Gastrocnemius medialis (tissue), 4 donors: ENCODE measurements around the gene SLC6A1. TPM values are rescaled to one million over a fixed set of nuclear protein-coding genes. Genes with fewer than 3 reads are reported as not detected.
A peak's percentile ranks its signal among the peaks of the same experiment; 100 is the strongest.

Experiments
- ATAC-seq, 2 donors: fragments of 150-250 bp; one replicate each; pipeline ENCODE4 v1.9.1; 2016
- DNase-seq, 2 donors: peaks; one replicate each; pipeline ENCODE4 v3.0.0-alpha.2; 2019
- H3K27ac ChIP-seq, 4 donors: fragments of 200-600 bp; sonication (generic); 1 replicate in 1 of 4; 2 replicates in 3 of 4; pipeline ENCODE4 v1.5.1; 2016 to 2018; ENCODE audit warnings: mild to moderate bottlenecking in 2 of 4, moderate library complexity in 1 of 4
- H3K27me3 ChIP-seq, 3 donors: fragments of 200-600 bp; sonication (generic) in 2 of 3; 1 replicate in 1 of 3; 2 replicates in 2 of 3; pipeline versions ENCODE4 v1.5.1 to v1.6.0; 2016 to 2019; ENCODE audit warnings: mild to moderate bottlenecking in 1 of 3, moderate library complexity in 1 of 3
- H3K36me3 ChIP-seq, 2 donors: fragments of 200-600 bp; sonication (generic) in 1 of 2; one replicate each; pipeline ENCODE4 v1.5.1; 2017 to 2018
- H3K4me1 ChIP-seq, 2 donors: fragments of 200-600 bp; sonication (generic) in 1 of 2; one replicate each; pipeline ENCODE4 v1.5.1; 2016 to 2017; ENCODE audit warnings: mild to moderate bottlenecking in 2 of 2
- H3K4me3 ChIP-seq, 4 donors: fragments of 200-600 bp; sonication (generic) in 3 of 4; 1 replicate in 1 of 4; 2 replicates in 3 of 4; pipeline ENCODE4 v1.5.1; 2016 to 2019; ENCODE audit warnings: mild to moderate bottlenecking in 2 of 4
- H3K9me3 ChIP-seq, 3 donors: fragments of 200-600 bp; sonication (generic) in 2 of 3; 1 replicate in 1 of 3; 2 replicates in 2 of 3; pipeline ENCODE4 v1.5.1; 2016 to 2019
- POLR2A ChIP-seq, 2 donors: fragments of 450-650 bp; IDR thresholded peaks; one replicate each; pipeline ENCODE4 v1.6.1; 2017; ENCODE audit warnings: antibody characterized with exemption in 2 of 2, mild to moderate bottlenecking in 2 of 2, moderate library complexity in 2 of 2
- in situ Hi-C, 4 donors: fragments of 200-750 bp; cut with MboI; loops; one replicate each; pipeline versions ENCODE4 v1.15.0 to v1.8.0; 2017; ENCODE audit warnings: low sequenced_read_pairs in 4 of 4
- intact Hi-C: fragments of 100-400 bp; cut with DNase I; formaldehyde crosslinking; loops from one replicate; pipeline ENCODE4 v1.15.1; 2023; ENCODE audit warnings: low total_unique reads
- total RNA-seq, 4 donors: library from RNA; depleted of rRNA; stranded (reverse); fragments of >200 nt; gene quantifications; one replicate each; pipeline versions ENCODE4 v1.1.0 to v1.2.3, GENCODE V29; 2016
- TF ChIP-seq, protein P1 (sequence below), 5 experiments: fragments of 450-650 bp in 3 of 5; fragments of 200-600 bp in 2 of 5; sonication (generic) in 2 of 5; IDR thresholded peaks in 4 of 5; conservative IDR thresholded peaks in 1 of 5; 1 replicate in 4 of 5; 2 replicates in 1 of 5; pipeline ENCODE4 v1.5.1; 2016 to 2019; ENCODE audit warnings: antibody characterized with exemption in 5 of 5, mild to moderate bottlenecking in 3 of 5, moderate library complexity in 3 of 5

Gene SLC6A1
- total RNA-seq, 4 donors from 2014 or later: 0.23 to 0.36 (median 0.31) TPM

DNA sequence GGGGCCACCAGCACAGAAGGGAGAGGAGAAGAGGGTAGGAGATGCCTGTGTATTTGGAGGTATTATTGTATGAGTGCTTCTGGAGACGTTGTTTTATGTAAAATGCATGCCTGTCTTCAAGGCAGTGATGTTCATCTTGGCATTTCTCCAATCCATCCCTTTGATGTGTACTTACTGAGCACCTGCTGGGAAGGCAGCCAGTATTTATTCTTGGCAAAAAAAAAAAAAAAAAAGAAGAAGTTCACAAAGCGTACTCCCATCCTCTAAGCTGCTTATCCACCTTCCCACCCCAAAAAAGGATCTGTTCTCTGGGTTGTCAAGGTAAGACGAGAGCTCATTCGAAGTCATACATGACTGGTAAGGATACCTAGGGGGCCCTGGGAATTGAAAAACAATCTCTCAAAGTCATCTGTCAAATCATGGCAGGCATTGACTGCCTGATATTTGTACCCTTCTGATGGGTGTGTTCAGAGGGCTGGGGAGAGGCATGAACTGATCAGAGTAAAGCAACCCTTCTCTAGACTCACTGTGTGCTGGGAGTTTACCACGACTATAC lies 30.0 kb upstream of the SLC6A1 start:
- H3K4me3 ChIP-seq: no peak overlapping the region
- H3K36me3 ChIP-seq: no peaks in the 10 kb centered on the region
- H3K27ac ChIP-seq: no peak overlapping the region
- TF ChIP-seq, protein P1, sequence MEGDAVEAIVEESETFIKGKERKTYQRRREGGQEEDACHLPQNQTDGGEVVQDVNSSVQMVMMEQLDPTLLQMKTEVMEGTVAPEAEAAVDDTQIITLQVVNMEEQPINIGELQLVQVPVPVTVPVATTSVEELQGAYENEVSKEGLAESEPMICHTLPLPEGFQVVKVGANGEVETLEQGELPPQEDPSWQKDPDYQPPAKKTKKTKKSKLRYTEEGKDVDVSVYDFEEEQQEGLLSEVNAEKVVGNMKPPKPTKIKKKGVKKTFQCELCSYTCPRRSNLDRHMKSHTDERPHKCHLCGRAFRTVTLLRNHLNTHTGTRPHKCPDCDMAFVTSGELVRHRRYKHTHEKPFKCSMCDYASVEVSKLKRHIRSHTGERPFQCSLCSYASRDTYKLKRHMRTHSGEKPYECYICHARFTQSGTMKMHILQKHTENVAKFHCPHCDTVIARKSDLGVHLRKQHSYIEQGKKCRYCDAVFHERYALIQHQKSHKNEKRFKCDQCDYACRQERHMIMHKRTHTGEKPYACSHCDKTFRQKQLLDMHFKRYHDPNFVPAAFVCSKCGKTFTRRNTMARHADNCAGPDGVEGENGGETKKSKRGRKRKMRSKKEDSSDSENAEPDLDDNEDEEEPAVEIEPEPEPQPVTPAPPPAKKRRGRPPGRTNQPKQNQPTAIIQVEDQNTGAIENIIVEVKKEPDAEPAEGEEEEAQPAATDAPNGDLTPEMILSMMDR (IDR thresholded peaks at IDR 0.05 in 4 of 5, conservative IDR thresholded peaks at IDR 0.05 in 1 of 5): no peak
- no peak for TF ChIP-seq POLR2A (IDR thresholded peaks at IDR 0.05)
- in situ Hi-C loops (loop anchor here in 1 of 4 donors (25.0 kb wide), 1 partner anchor 700 kb away; no protein-coding TSS in a partner anchor), intact Hi-C loops (no loop called here)
- H3K27me3 ChIP-seq: peaks cover 0 to 3% (median 0%) of the 10 kb centered on the region in 3 donors
- no peaks in the 10 kb centered on the region for H3K9me3 ChIP-seq
- DNase-seq (no peak), ATAC-seq (no peak)
- peaks cover 15 to 19% of the 10 kb centered on the region in 2 donors for H3K4me1 ChIP-seq

DNA sequence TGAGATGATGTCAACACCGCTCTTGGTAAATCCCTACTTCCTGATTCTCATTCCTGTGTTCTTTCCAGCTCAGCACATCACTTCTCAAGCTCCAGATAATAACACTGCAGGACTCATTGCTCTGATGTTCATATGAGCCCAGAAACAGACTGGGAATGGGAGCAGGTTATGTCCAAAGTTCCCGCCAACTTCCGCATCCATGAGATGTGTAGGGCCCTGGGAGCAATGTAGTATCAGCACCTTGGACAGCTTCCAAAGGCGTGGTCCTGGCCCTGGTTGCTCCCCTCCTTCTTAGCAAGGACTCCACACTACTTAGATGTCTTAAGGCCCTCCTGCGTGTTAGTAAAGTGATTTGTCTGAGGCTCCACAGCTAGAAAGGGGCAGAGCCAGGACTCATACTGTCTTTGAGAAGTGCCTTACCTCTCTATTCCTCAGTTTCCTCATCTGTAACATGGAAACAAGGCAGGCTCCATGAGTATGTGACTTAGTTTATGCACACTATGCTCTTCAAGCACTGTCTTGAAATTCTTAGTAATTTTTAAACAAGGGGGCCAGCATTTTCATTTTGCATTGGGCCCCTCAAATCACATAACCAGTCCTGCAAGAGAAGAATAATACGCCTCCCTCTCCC lies 27.9 kb upstream of the SLC6A1 start:
- no peak for TF ChIP-seq POLR2A (IDR thresholded peaks at IDR 0.05)
- TF ChIP-seq, protein P1 (IDR thresholded peaks at IDR 0.05 in 4 of 5, conservative IDR thresholded peaks at IDR 0.05 in 1 of 5): no peak
- DNase-seq (no peak), ATAC-seq (no peak)
- H3K4me1 ChIP-seq: peaks cover 3 to 4% of the 10 kb centered on the region in 2 donors
- H3K27ac ChIP-seq: no peak overlapping the region
- intact Hi-C loops (no loop called here), in situ Hi-C loops (loop anchor here in 1 of 4 donors (25.0 kb wide), 1 partner anchor 698 kb away; no protein-coding TSS in a partner anchor)
- peaks cover 0 to 3% (median 0%) of the 10 kb centered on the region in 3 donors for H3K27me3 ChIP-seq
- no peaks in the 10 kb centered on the region for H3K9me3 ChIP-seq
- no peak overlapping the region for H3K4me3 ChIP-seq
- no peaks in the 10 kb centered on the region for H3K36me3 ChIP-seq

DNA sequence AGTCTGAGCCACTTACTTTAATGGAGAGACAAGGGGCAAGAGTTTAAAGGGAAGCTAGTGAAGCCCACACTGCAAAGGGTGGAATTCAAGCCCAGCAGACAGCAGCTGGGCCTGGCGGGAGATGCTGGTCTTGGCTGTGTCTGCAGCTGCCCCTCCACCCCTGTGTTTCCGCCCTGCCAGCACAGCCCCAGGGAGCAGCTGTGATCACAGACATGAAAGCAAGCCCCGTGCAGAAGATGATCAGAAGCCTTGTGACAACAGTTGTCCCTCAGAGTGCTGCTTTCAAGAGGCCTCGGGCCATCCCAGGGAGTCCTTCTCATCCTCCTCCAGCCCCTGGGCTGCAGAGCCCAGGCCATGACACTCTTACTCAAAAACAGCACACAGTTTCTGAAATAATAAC lies 24.1 kb upstream of the SLC6A1 start:
- no peak for DNase-seq
- peak; percentile 23 to 62 for ATAC-seq
- in situ Hi-C loops: loop anchor here in 1 of 4 donors (25.0 kb wide), 1 partner anchor 694 kb away; no protein-coding TSS in a partner anchor
- no peaks in the 10 kb centered on the region for H3K36me3 ChIP-seq
- H3K4me3 ChIP-seq: no peak overlapping the region
- peaks cover 0 to 3% (median 0%) of the 10 kb centered on the region in 3 donors for H3K27me3 ChIP-seq
- TF ChIP-seq, protein P1 (IDR thresholded peaks at IDR 0.05 in 4 of 5, conservative IDR thresholded peaks at IDR 0.05 in 1 of 5): no peak
- no peak for TF ChIP-seq POLR2A (IDR thresholded peaks at IDR 0.05)
- no peak overlapping the region for H3K27ac ChIP-seq
- intact Hi-C loops: no loop called here
- peaks cover 3 to 4% of the 10 kb centered on the region in 2 donors for H3K4me1 ChIP-seq
- no peaks in the 10 kb centered on the region for H3K9me3 ChIP-seq

DNA sequence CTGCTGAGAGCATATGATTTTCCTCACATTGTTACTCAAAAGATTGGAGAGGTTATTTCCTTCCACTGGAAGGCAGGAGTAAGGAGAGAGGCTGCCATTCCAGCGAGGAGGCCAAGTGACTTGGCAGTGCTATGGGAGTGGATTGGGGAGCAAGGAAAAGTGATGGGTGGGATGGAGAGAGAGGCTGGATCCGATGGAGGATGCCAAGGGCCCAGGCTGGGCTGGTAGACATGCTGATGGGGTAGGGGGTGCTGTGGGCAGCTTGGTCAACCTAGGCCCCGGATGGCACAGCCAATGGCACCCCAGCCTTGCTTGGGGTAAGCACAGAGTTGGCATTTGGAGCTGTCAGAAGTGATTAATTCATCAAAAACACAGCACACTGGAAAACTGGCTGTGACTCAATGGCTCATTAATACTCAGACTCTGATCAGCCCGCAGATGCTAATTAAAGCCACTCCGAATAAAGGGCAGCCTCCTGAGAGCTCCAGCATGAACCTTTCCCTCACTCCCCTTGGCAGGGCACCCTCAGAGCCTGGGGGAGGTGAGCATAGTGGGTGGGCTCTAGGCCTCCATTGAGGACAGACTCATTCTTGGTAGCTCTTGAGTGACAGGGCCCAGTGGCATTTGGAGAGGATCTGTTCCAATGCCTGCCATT lies 22.1 kb upstream of the SLC6A1 start:
- TF ChIP-seq POLR2A (IDR thresholded peaks at IDR 0.05): no peak
- TF ChIP-seq, protein P1 (IDR thresholded peaks at IDR 0.05 in 4 of 5, conservative IDR thresholded peaks at IDR 0.05 in 1 of 5): no peak
- intact Hi-C loops (no loop called here), in situ Hi-C loops (loop anchor here in 1 of 4 donors (25.0 kb wide), 1 partner anchor 692 kb away; no protein-coding TSS in a partner anchor)
- Histone ChIP-seq H3K27me3 (peaks cover 0 to 3% (median 0%) of the 10 kb centered on the region in 3 donors), H3K4me3 (no peak overlapping the region), H3K9me3 (no peaks in the 10 kb centered on the region), H3K27ac (no peak overlapping the region), H3K36me3 (no peaks in the 10 kb centered on the region), H3K4me1 (peaks cover 3 to 4% of the 10 kb centered on the region in 2 donors)
- ATAC-seq (no peak), DNase-seq (no peak)
